Dedifferentiated amniotic fluid mesenchymal stem cell (primary cell): Measurements from ENCODE around the gene HLA-C.
"Not testable (repeated sequence)": the region's sequence is repeated elsewhere in the genome, so short reads cannot be mapped to it uniquely, and the experiment has no call there.

Experiments used
- DNase-seq: peaks from one replicate; pipeline ENCODE4 v3.0.0-alpha.2; 2016; ENCODE audit errors: extremely low spot score

HLA-C gene

GRCh38 chr6:31271641-31272357 lies at the start of gene HLA-C:
Gene HLA-C (minus strand): TSS chr6:31272092. CDS start chr6:31272071, 21 bp downstream.
- peak; percentile 99 for DNase-seq

GRCh38 chr6:31321005-31321707 lies 49.3 kb upstream of the HLA-C start:
- no peak for DNase-seq

GRCh38 chr6:31317036-31317435 lies 45.1 kb upstream of the HLA-C start:
- DNase-seq, result no peak

- no peak for DNase-seq
Measured at GRCh38 chr6:31309641-31310040, 37.7 kb upstream of the HLA-C start.

GRCh38 chr6:31308845-31309175 lies 36.9 kb upstream of the HLA-C start:
- no peak for DNase-seq

GRCh38 chr6:31308050-31308844 lies 36.4 kb upstream of the HLA-C start:
- no peak for DNase-seq

- peak; percentile 11 for DNase-seq
Measured at GRCh38 chr6:31307669-31308049, 35.8 kb upstream of the HLA-C start.

- peak; percentile 13 for DNase-seq
Measured at GRCh38 chr6:31305703-31306219, 33.9 kb upstream of the HLA-C start.

GRCh38 chr6:31304683-31305082 lies 32.8 kb upstream of the HLA-C start:
- DNase-seq, result peak; percentile 13

- no peak for DNase-seq
Measured at GRCh38 chr6:31300797-31301196, 28.9 kb upstream of the HLA-C start.

- no peak for DNase-seq
Measured at GRCh38 chr6:31299947-31300346, 28.1 kb upstream of the HLA-C start.

- no peak for DNase-seq
Measured at GRCh38 chr6:31299511-31299910, 27.6 kb upstream of the HLA-C start.

GRCh38 chr6:31294056-31294455 lies 22.2 kb upstream of the HLA-C start:
- no peak for DNase-seq

- DNase-seq, result peak; percentile 14
Measured at GRCh38 chr6:31293343-31293742, 21.5 kb upstream of the HLA-C start.

GRCh38 chr6:31289788-31290187 lies 17.9 kb upstream of the HLA-C start:
- no peak for DNase-seq

- DNase-seq, result no peak
Measured at GRCh38 chr6:31287619-31288018, 15.7 kb upstream of the HLA-C start.

GRCh38 chr6:31285982-31286381 lies 14.1 kb upstream of the HLA-C start:
- DNase-seq, result no peak

- DNase-seq, result no peak
Measured at GRCh38 chr6:31285486-31285885, 13.6 kb upstream of the HLA-C start.

GRCh38 chr6:31279647-31280046 lies 7.8 kb upstream of the HLA-C start:
- not testable (repeated sequence) for DNase-seq

GRCh38 chr6:31272836-31273626 lies 1.1 kb upstream of the HLA-C start:
- DNase-seq, result no peak

- DNase-seq, result no peak
Measured at GRCh38 chr6:31272436-31272835, 544 bp upstream of the HLA-C start.
